SK-MEL-5 (cell line): ENCODE measurements around the gene PCBP4. TPM values are rescaled to one million over a fixed set of nuclear protein-coding genes. Genes with fewer than 3 reads are reported as not detected.

ENCODE experiments used
- DNase-seq: peaks from one replicate; pipeline ENCODE4 v3.0.0-alpha.2; 2016; ENCODE audit warnings: low read depth, low spot score
- in situ Hi-C: cut with HindIII; loops from 2 replicates; pipeline ENCODE4 v1.10.0; 2016; ENCODE audit warnings: low sequenced_read_pairs, high pct_unique_total_duplicates, low pct_unique_long_range_greater_than_20kb
- total RNA-seq: library from RNA; depleted of rRNA; stranded (reverse); fragments of >200 nt; shearing (Covaris generic); gene quantifications from 2 replicates; pipeline ENCODE4 v1.2.3, GENCODE V29; 2014

Gene PCBP4
- total RNA-seq, 1 experiment from 2014 or later: 25.0 TPM

DNA sequence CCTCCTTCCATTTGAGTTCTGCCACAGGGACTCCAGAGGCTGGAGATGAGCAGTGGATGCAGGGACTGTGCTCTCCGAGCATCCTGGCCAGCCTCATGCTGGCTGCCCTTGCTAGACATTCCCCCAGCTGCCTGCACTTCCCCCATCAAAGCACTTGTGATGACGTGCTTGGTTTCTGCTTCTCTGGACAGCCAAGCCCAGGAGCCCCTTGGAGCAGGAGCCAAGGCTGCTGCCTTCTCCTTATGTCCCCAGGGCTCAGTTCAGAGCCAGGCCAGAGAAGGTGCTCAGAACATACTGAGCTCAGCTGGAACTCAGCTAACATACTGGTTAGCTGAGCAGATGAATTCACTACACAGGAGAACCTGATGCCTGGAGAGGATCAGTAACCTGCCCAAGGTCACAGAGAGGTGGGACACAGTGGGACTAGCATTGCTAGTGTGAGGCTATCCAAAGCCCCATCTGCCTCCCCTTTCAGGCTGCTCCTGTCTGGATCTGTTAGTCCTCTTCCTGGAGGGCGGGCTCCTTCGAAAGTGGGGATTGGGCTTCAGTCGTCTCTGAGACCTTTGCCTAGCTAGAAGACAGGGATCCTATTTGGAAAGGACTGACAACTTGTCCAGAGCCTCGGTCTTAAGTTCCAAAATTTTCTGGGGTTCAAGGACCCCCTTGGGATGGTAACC, 4.3 kb downstream of the PCBP4 start:
- in situ Hi-C loops: no loop called here
- no peak for DNase-seq

DNA sequence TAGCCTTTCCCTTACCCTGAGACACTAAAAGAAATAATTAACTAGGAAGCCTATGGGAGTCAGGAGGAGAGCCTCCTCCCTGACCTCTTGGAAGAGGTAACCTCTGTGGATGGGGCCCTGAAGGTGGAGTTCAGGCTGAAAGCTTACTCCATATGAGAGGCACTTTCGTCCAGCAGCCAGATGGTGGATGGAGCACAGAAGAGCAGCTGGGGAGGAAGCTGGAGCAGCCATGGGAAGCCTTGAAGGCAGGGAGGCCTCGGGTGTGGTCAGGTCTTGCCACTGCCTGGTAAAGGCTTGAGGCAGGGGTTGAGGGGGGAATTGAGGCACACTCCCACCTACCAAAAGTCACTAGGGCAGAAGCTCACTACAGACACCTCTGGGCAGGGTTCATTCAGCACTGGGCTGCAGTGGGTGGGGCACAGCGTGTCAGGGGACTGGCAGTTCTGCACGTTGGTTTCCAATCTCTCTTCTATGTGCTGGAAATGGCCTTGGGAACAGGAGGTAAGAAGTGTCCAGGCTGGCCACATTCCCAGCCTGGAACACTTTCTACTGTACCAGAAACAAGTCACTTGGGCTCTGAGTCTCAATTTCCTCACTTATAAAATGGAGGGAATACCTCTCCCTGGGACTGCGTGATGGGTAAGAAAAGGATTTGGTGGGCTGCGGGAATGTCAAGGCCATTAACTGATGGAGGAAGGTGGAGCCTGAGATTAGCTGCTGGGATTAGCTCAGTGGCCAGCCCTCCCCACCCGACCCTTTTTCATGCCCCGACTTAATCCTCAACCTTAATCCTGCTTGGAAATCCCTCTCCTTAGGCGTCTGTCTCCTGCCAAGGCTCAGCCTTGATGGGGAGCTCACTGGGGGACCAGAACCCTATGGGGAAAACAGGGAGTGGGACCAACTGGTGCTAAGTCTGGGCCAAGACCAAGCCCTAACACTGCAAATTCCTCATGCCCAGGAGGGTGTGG, 5.4 kb downstream of the PCBP4 start:
- in situ Hi-C loops: no loop called here
- no peak for DNase-seq

DNA sequence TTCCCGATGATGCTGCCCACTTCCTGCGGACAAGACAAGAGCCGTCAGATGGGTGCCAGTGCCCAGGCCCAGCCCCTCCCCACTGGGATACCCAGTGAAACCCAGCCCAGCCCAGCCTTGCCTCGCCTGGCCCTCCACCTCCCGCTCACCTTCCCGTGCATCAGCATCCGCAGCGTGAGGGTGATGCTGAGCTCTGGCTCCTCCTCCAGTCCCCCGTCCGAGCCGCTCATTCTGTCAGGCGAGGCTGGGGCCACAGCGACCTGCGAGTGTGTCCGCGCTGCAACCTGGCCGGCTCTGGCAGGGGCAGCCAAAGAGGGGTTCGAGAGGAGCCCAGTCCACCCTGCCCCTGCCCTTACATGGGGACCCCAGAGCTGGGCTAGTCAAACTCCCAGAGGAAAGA, 6.2 kb downstream of the PCBP4 start:
- no peak for DNase-seq
- in situ Hi-C loops: no loop called here

DNA sequence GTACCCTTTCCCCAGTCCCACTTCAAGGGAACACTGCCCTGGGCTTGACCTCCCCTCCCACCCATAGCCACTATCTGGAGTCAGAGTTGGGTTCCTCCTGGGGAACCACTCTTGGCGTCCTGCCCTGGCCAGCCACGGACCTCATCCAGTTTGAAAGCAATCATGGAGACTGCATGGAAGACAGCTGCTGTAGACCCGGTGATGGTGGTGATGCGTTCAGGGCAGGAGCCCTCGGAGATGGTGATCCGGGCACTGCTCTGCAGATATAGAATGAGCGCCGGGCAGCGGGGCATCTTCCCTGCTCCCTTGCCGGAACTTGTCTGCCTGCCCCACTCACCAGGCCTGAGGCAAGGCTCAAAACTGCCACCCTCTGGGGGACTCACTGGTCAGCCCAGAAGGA, 6.9 kb downstream of the PCBP4 start:
- in situ Hi-C loops: no loop called here
- no peak for DNase-seq

DNA sequence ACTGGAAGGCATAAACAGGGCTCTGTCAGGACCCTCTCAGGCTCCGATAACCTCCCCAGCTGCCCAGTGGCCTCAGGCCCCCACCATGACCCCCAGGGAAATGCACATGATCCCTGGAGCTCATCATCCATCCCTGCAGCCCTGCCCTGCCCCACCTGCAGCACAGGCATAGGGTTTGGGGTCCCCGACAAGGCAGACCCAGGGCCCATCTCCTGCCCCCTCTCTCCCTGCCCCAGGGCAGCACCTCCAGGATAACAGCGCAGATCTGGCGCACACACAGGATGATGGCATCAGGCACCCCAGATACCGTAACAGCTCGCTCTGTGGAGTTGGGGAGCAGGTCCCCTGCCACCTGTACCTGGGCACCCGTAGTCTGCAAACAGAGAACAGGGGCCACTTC, 7.6 kb downstream of the PCBP4 start:
- no peak for DNase-seq
- in situ Hi-C loops: no loop called here

DNA sequence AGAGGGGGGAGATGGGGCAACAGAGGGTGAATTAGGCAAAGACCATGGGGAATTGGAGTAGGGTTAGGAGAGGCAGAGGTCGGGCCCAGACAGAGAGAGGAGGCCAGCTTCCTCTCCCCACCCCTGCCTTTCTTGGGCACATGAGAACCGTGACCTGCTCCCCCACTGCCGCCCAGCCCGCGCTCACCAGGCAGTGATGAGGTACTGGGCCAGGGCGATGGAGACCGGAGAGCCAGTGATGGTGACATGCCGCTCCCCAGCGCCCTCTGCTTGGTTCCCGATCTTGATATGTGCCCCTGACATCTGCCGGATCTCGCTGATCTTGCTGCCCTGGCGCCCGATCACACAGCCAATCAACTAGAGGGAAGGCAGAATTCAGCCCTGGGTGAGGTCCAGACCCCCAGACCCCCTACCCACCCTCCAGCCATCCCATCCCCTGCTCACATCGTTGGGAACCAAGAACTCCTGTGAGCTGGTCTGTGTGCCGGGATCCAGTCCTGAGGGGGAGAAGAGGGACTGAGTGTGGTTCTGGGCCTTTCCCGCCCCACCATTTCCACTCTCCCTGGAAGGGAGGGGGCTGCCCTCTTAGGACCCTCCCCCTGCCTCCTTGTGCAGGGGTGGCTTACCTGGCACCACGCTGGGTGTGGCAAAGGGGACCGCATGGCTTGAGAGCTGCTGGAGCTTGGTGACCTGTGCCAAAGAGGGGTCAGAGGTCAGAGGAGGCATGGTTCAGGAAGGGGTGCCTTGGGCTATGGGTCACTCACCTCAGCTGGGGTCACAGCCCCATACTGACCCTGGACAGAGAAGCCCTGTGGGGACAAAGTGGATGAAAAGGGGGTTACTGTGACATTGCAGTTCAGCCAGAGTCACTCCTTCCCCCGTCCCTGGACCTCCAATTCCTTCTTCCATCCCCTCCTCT, 8.4 kb downstream of the PCBP4 start:
- DNase-seq: no peak
- in situ Hi-C loops: no loop called here

DNA sequence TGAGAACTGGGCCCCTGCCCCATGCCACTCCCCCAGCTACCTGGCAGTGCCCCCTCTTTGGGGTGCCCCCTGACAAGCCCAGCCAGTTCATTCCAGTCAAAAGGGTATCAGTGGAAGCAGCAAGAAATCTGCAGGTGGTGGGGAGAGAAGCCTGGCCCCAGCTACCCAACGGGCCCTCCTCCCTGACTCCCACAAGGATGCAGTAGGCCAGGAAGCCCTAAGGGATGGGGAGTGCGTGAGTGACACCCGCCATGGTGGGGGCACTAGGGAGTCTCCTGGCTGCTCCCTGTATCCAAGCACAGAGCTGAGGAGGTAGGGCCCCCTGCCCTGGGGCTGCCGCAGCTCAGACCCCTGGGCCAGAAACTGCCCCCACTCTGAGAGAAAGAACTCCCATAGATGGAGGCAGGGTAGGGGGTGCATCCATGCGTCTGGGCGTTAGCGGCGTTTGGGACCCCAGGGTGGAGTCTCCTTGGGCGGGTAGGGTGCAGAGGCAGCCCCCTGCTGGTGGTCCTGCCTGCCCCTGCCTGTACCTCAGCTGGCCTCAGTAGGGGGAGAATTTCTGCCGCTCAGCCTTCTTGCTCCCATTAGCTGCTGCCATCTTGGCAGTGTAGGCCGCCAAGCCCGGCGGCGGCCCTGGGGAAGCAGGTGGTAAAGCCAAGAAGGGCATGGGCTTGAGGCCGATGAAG, 9.6 kb downstream of the PCBP4 start:
- in situ Hi-C loops: no loop called here
- no peak for DNase-seq

DNA sequence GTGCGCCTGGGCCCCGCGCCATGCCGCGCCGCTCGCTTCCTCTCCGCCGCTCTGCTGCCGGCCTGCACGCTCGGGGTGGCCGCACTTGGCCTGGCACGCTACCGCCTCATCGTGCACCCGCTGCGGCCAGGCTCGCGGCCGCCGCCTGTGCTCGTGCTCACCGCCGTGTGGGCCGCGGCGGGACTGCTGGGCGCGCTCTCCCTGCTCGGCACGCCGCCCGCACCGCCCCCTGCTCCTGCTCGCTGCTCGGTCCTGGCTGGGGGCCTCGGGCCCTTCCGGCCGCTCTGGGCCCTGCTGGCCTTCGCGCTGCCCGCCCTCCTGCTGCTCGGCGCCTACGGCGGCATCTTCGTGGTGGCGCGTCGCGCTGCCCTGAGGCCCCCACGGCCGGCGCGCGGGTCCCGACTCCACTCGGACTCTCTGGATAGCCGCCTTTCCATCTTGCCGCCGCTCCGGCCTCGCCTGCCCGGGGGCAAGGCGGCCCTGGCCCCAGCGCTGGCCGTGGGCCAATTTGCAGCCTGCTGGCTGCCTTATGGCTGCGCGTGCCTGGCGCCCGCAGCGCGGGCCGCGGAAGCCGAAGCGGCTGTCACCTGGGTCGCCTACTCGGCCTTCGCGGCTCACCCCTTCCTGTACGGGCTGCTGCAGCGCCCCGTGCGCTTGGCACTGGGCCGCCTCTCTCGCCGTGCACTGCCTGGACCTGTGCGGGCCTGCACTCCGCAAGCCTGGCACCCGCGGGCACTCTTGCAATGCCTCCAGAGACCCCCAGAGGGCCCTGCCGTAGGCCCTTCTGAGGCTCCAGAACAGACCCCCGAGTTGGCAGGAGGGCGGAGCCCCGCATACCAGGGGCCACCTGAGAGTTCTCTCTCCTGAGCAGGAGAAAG, 11.1 kb downstream of the PCBP4 start:
- in situ Hi-C loops: no loop called here
- DNase-seq: no peak

DNA sequence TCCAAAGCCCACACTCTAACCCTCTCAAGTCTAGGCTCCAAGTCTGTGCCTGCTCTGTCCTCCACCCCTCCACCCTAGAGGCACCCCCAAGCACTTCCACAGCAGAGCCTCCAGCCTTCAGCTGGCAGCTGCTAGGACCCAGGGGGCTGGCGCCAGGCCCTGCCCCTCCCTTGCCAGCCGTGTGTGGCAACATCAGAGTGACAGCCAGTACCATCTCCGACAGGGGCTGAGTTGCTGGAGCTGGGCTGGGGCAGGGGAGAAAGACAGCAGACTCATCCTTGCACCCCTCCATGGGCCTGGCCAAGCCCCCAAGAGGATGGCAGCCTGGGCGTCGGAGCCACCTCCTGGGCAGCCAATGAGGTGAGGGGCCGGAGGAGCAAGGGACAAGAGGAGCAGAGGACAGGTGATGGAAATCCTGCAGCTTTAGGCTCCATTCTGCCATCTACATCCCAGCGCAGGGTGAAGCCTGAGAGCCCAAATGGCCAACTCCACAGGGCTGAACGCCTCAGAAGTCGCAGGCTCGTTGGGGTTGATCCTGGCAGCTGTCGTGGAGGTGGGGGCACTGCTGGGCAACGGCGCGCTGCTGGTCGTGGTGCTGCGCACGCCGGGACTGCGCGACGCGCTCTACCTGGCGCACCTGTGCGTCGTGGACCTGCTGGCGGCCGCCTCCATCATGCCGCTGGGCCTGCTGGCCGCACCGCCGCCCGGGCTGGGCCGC, 11.9 kb downstream of the PCBP4 start, which contains the start of gene GPR62:
Gene GPR62 (plus strand): TSS at position 207 of the 718 bp plus-strand sequence. CDS start 272 bp downstream, at position 479.
- no peak for DNase-seq
- in situ Hi-C loops: no loop called here

DNA sequence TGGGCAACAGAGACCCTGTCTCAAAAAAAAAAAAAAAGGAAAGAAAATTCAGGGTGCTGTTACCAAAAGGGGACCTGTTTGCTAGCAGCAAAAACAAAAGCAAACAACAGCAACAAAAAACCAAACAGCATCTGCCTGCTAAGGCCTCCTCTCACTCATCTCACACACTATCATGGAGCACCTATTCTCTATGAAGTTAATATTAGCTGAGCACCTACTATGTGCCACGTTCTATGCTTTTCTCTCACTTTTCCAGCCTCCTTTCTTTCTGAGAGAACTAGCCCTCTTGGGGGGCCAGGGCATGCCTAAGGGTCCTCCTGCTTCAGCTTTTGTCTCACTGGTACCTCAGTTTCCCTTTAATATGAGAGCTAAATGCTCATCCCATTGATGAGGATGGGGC, 12.5 kb downstream of the PCBP4 start:
- DNase-seq: no peak
- in situ Hi-C loops: no loop called here

DNA sequence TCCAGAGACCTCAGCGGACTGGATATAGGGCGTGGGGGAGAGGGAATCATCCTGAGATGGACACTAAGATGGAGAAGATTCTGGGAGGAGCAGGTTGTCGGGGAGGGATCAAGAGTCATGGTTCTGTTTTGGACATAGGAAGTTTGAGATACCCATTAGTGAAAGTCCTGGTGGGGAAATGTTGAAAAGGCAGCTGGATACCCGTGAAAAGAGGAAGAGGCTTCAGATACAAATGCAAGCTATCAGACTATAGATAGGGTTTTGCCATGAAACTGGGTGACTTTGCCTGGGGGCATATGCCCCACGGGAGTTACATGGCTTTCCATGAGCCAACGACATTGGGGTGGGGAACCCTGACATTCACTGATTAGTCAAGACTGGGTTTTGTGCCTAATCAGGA, 13.1 kb downstream of the PCBP4 start:
- DNase-seq: no peak
- in situ Hi-C loops: no loop called here

DNA sequence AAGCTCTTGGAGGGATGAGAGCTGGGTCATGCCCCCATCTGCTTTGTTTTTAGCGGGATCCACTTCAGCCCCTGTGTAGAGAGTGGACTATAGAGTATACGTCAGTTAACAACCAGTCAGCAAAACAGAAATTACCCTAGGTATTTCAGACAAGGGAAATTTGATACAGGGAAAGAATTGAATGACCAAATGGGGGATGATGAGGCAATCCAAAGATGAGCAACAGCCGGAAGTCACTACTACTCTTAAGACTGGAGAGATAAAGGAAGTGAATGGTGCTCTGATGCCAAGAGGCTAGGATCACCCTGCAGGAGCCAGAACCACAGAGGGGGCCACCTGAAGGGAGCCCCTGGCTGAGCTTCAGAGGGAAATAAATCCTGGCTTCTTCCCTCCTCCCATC, 13.8 kb downstream of the PCBP4 start:
- no peak for DNase-seq
- in situ Hi-C loops: no loop called here

DNA sequence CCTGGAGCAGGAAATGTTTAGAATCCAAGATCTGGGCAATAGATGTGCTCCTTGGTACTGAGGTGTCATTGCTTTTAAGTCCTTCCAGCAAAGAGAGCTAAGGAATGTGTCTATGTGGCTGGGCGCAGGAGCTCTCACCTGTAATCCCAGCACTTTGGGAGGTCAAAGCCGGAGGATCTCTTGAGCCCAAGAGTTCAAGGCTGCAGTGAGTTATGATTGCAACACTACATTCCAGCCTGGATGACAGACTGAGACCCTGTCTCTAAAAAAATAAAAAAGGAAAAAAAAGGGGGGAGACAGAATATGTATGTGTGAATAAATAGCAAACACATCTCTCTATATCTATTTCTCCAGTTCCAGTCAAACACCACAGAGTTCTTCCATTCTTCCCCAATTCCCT, 16.4 kb downstream of the PCBP4 start:
- no peak for DNase-seq
- in situ Hi-C loops: no loop called here

DNA sequence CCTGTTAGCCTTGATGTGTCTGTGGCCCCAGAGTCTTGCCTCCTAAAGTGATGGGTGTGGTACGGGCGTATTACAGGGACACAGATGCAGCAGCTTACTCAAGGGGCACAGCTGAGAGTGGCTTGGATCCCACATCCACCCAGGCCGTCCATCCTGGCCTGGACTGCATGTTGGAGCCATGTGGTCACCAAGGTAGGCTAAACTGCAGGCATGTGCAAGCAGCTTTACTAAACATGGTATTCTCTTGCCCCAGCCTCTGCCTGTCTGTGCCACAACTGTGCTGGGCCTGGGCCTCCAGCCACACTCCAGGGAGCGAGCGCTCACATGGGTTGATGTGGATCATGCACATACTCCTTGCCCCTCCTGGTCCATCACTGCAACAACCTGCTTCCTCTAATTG, 18.1 kb downstream of the PCBP4 start:
- in situ Hi-C loops: no loop called here

DNA sequence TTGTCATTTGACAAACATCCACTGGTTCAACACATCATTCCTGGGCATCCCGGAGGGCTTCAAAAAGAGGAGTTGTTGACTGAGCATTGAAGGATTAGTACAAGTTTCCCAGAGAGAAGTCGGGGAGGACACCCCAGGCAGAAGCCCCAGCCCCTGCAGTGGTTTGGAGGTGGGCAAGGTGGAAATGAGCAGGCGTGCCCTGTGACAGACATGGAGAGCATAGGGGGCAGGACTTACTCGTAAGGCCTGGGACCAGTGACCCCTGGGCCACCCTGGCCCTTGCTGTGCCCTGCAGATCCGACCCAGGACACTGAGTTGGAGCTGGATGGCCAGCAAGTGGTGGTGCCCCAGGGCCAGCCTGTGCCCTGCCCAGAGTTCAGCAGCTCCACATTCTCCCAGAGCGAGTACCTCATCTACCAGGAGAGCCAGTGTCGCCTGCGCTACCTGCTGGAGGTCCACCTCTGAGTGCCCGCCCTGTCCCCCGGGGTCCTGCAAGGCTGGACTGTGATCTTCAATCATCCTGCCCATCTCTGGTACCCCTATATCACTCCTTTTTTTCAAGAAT, 19.2 kb downstream of the PCBP4 start:
- in situ Hi-C loops: no loop called here
- no peak for DNase-seq

More for the DNA sequence above, 18.1 kb downstream of the PCBP4 start:
- no peak for DNase-seq
